KMS-11 (cell line): Measurements from ENCODE around the gene IL17RA.
A peak's percentile ranks its signal among the peaks of the same experiment; 100 is the strongest.

Source experiments
- H2AFZ ChIP-seq: fragments of 200-600 bp; sonication (generic); 2 replicates; pipeline ENCODE4 v1.6.1; 2016; ENCODE audit warnings: antibody characterized with exemption, mixed run types, low read depth
- H3K27ac ChIP-seq: fragments of 200-600 bp; sonication (generic); 2 replicates; pipeline ENCODE4 v1.6.1; 2016; ENCODE audit warnings: mild to moderate bottlenecking, mixed run types
- H3K27me3 ChIP-seq: fragments of 200-600 bp; sonication (generic); 2 replicates; pipeline ENCODE4 v1.6.1; 2017; ENCODE audit warnings: mild to moderate bottlenecking, low read depth, mixed run types, moderate library complexity; ENCODE audit not compliant: insufficient read depth
- H3K36me3 ChIP-seq: fragments of 200-600 bp; sonication (generic); 2 replicates; pipeline ENCODE4 v1.6.1; 2017; ENCODE audit warnings: mild to moderate bottlenecking, mixed run types; ENCODE audit not compliant: insufficient read depth
- H3K4me1 ChIP-seq: fragments of 200-600 bp; sonication (generic); 2 replicates; pipeline ENCODE4 v1.6.1; 2016; ENCODE audit warnings: mild to moderate bottlenecking, low read depth, mixed run types; ENCODE audit not compliant: poor library complexity, severe bottlenecking
- H3K4me2 ChIP-seq: fragments of 200-600 bp; sonication (generic); 2 replicates; pipeline ENCODE4 v1.7.0; 2016; ENCODE audit warnings: mild to moderate bottlenecking, mixed run types
- H3K4me3 ChIP-seq: fragments of 200-600 bp; sonication (generic); IDR thresholded peaks from 2 replicates; pipeline ENCODE4 v1.6.1; 2017; ENCODE audit warnings: low read depth, low read length, mixed read lengths; ENCODE audit not compliant: insufficient read depth
- H3K79me2 ChIP-seq: fragments of 200-600 bp; sonication (generic); 2 replicates; pipeline ENCODE4 v1.6.1; 2016; ENCODE audit warnings: low read depth, mixed run types; ENCODE audit not compliant: insufficient read depth
- H3K9ac ChIP-seq: fragments of 200-600 bp; sonication (generic); 2 replicates; pipeline ENCODE4 v1.6.1; 2016; ENCODE audit warnings: mild to moderate bottlenecking, mixed run types
- H4K20me1 ChIP-seq: fragments of 200-600 bp; sonication (generic); 2 replicates; pipeline ENCODE4 v1.6.1; 2016; ENCODE audit warnings: mild to moderate bottlenecking, mixed run types; ENCODE audit not compliant: insufficient read depth
- TF ChIP-seq, protein P1 (sequence below): fragments of 200-600 bp; sonication (generic); conservative IDR thresholded peaks from 2 replicates; pipeline ENCODE4 v1.6.1; 2017; ENCODE audit warnings: low read depth, mild to moderate bottlenecking, antibody characterized with exemption, low read length, moderate library complexity, mixed read lengths

The IL17RA gene

DNA sequence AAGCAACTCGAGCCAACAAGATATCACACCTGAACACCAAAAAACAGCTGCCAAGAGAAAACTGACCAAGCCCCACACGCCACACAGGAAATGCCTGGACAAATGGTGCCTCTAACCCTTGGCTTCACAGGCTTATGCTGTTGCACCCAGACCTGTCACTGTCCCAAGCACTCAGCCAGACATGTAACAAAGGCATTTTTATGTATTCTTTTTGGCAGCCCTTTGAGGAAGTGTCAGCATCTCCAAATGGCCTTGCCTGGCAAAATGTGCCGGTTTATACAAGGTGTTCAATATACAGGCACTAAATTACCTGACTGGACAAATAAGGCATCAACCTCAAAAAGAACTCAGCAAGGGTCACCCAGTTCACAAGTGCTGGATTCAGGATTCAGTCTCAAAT is 68.2 kb downstream of the IL17RA start:
- H3K27ac ChIP-seq, result no peak overlapping the region
- H2AFZ ChIP-seq, result no peak overlapping the region
- H3K4me1 ChIP-seq, result peaks cover 20% of the 10 kb centered on the region
- H3K27me3 ChIP-seq, result no peaks in the 10 kb centered on the region
- no peak overlapping the region for H3K4me3 ChIP-seq
- no peak overlapping the region for H3K4me2 ChIP-seq
- H3K9ac ChIP-seq, result no peak overlapping the region
- TF ChIP-seq, protein P1, sequence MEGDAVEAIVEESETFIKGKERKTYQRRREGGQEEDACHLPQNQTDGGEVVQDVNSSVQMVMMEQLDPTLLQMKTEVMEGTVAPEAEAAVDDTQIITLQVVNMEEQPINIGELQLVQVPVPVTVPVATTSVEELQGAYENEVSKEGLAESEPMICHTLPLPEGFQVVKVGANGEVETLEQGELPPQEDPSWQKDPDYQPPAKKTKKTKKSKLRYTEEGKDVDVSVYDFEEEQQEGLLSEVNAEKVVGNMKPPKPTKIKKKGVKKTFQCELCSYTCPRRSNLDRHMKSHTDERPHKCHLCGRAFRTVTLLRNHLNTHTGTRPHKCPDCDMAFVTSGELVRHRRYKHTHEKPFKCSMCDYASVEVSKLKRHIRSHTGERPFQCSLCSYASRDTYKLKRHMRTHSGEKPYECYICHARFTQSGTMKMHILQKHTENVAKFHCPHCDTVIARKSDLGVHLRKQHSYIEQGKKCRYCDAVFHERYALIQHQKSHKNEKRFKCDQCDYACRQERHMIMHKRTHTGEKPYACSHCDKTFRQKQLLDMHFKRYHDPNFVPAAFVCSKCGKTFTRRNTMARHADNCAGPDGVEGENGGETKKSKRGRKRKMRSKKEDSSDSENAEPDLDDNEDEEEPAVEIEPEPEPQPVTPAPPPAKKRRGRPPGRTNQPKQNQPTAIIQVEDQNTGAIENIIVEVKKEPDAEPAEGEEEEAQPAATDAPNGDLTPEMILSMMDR, result no peak
- 0 out of 2 replicates have a peak, but pooled peaks cover 2% of the 10 kb centered on the region for H3K36me3 ChIP-seq
- no peaks in the 10 kb centered on the region for H4K20me1 ChIP-seq
- peaks cover 60% of the 10 kb centered on the region for H3K79me2 ChIP-seq

DNA sequence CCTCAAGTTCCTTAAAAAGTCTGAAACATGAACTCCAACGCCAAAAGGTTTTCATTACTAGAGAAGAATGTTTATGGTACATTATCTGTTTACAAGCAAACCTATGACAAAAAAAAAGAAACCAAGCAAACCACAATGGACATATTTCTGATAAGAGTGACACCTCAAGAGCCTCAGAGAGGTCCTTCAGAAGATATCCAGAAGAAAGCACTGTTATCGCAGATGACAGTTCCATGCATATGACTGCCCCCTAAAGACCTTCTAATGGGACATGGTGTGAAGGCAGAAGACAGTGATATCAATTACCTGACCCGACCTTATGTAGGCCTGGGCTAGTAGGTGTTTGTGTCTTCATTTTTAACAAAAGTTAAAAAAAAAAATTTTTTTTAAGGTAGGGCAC is 71.1 kb downstream of the IL17RA start:
- Histone ChIP-seq H3K4me1 (peaks cover 22% of the 10 kb centered on the region), H3K4me3 (no peak overlapping the region), H3K4me2 (no peak overlapping the region), H3K27ac (no peak overlapping the region), H3K27me3 (no peaks in the 10 kb centered on the region), H3K9ac (no peak overlapping the region), H4K20me1 (no peaks in the 10 kb centered on the region), H3K36me3 (no peaks in the 10 kb centered on the region), H2AFZ (no peak overlapping the region), H3K79me2 (peaks cover 53% of the 10 kb centered on the region)
- TF ChIP-seq, protein P1, result no peak

DNA sequence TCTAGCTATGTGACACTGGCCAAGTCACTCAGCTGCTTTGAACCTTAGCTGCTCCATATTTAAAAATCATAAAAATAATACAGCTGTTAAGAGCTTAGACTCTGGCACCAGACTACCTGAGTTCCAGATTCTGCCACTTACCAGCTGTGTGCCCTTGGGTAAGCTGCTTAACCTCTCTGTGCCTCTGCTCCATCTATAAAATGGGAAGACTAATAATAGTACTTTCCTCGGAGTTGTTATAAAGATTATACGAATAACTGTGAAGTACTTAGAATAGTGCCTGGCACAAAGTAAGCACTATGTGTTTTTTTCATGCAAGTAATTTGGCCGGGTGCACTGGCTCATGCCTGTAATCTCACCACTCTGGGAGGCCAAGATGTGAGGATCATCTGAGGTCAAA is 72.9 kb downstream of the IL17RA start:
- no peak overlapping the region; the same call in 1 of the 2 replicates for H3K9ac ChIP-seq
- no peaks in the 10 kb centered on the region for H4K20me1 ChIP-seq
- peak overlapping the region; percentile 73 for H3K4me2 ChIP-seq
- no peak overlapping the region for H3K4me3 ChIP-seq
- TF ChIP-seq, protein P1, result no peak
- H3K4me1 ChIP-seq, result peaks cover 22% of the 10 kb centered on the region
- H3K27ac ChIP-seq, result no peak overlapping the region; the same call in 1 of the 2 replicates
- no peaks in the 10 kb centered on the region for H3K27me3 ChIP-seq
- H2AFZ ChIP-seq, result no peak overlapping the region
- peaks cover 42% of the 10 kb centered on the region for H3K79me2 ChIP-seq
- H3K36me3 ChIP-seq, result no peaks in the 10 kb centered on the region

DNA sequence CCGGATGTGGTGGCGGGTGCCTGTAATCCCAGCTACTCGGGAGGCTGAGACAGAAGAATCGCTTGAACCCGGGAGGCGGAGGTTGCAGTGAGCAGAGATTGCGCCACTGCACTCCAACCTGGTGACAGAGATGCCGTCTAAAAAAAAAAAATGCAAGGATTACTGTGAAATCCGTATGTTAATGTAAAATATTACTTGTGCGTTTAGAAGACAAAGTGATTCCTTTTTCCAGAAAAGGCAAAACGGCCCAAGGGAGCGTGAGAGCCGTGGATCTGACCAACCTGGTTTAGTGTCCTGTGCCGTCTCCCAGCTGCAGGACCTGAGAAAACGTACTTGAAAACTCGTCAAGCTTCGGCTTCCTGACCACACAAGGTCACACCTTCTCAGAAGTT is 73.4 kb downstream of the IL17RA start:
- TF ChIP-seq, protein P1, result no peak
- Histone ChIP-seq H3K79me2 (peaks cover 39% of the 10 kb centered on the region), H3K9ac (peak overlapping the region; percentile 87; the same call in 1 of the 2 replicates), H3K4me1 (peaks cover 22% of the 10 kb centered on the region), H3K4me3 (no peak overlapping the region), H4K20me1 (no peaks in the 10 kb centered on the region), H3K4me2 (peak overlapping the region; percentile 73), H2AFZ (peak overlapping the region; percentile 92), H3K36me3 (no peaks in the 10 kb centered on the region), H3K27me3 (no peaks in the 10 kb centered on the region), H3K27ac (peak overlapping the region; percentile 78; the same call in 1 of the 2 replicates)
